ENCODE data around the gene EVPL.

Gene EVPL

GRCh38 chr17:76034428-76035350 lies 7.6 kb upstream of the EVPL start:
- no peak for TF ChIP-seq CTCF (IDR thresholded peaks at IDR 0.05; ENCODE audit: insufficient read depth, low read depth, low read length, missing control alignments)
- DNase-seq (ENCODE audit: low read depth) = no peak
- H3K4me3 ChIP-seq (ENCODE audit: low read length) = no peak overlapping the region

GRCh38 chr17:76033139-76033538 lies 6.0 kb upstream of the EVPL start:
- no peak for DNase-seq (ENCODE audit: low read depth)
- H3K4me3 ChIP-seq (ENCODE audit: low read length) = no peak overlapping the region
- TF ChIP-seq CTCF (IDR thresholded peaks at IDR 0.05; ENCODE audit: insufficient read depth, low read depth, low read length, missing control alignments) = no peak

DNA sequence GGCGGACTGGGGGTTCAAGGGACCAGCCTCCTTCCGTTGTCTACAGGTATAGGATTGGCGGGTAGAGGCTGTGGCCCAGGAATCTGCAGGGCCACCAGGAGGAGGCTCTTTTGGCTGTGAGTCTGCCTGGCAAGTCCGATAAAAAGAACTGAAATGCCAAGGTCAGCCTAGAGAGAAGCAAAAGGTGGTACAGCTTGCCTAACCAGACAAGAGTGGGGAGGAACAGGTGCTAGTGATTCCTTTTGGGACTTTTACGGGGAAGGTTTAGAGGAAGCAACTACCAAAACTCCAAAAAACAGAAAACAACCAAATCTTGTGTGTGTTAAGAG lies 5.6 kb upstream of the EVPL start:
- no peak overlapping the region for H3K4me3 ChIP-seq (ENCODE audit: low read length)
- no peak for DNase-seq (ENCODE audit: low read depth)
- no peak for TF ChIP-seq CTCF (IDR thresholded peaks at IDR 0.05; ENCODE audit: insufficient read depth, low read depth, low read length, missing control alignments)

GRCh38 chr17:76032073-76032779 lies 5.1 kb upstream of the EVPL start:
- no peak for TF ChIP-seq CTCF (IDR thresholded peaks at IDR 0.05; ENCODE audit: insufficient read depth, low read depth, low read length, missing control alignments)
- DNase-seq (ENCODE audit: low read depth) = no peak
- no peak overlapping the region for H3K4me3 ChIP-seq (ENCODE audit: low read length)

GRCh38 chr17:76026714-76027158 lies 370 bp downstream of the EVPL start:
- DNase-seq (ENCODE audit: low read depth) = peak; percentile 24
- peak overlapping the region; percentile 73 for H3K4me3 ChIP-seq (ENCODE audit: low read length)
- TF ChIP-seq CTCF (IDR thresholded peaks at IDR 0.05; ENCODE audit: insufficient read depth, low read depth, low read length, missing control alignments) = no peak

GRCh38 chr17:76025294-76025693 lies 1.8 kb downstream of the EVPL start:
- TF ChIP-seq CTCF (IDR thresholded peaks at IDR 0.05; ENCODE audit: insufficient read depth, low read depth, low read length, missing control alignments) = no peak
- DNase-seq (ENCODE audit: low read depth) = no peak
- peak overlapping the region; percentile 73 for H3K4me3 ChIP-seq (ENCODE audit: low read length)

Data from epithelial cell of esophagus (primary cell).